SK-N-SH (cell line): ENCODE results near the gene TP73. TPM values are rescaled to one million over a fixed set of nuclear protein-coding genes. Genes with fewer than 3 reads are reported as not detected.
A peak's percentile ranks its signal among the peaks of the same experiment; 100 is the strongest.

Experiments used
- CTCF ChIA-PET: fragments of 300-600, 350-600 bp; formaldehyde crosslinking; extraction: SDS; loops from one replicate; lab custom pipeline; 2021; lab: Yijun Ruan, JAX
- POLR2A ChIA-PET: fragments of 350-600 bp; sonication (Branson Sonifier 250); formaldehyde crosslinking; extraction: SDS; loops from one replicate; lab custom pipeline; 2020; ENCODE audit warnings: antibody characterized with exemption, inconsistent platforms; lab: Yijun Ruan, JAX
- DNase-seq: peaks from one replicate; pipeline ENCODE4 v3.0.0; 2012
- H2AFZ ChIP-seq: fragments of 200-600 bp; sonication (generic); 2 replicates; pipeline ENCODE4 v1.8.1; 2016; ENCODE audit warnings: antibody characterized with exemption, mild to moderate bottlenecking, low read depth
- H3F3A ChIP-seq: fragments of 200-600 bp; sonication (generic); replicated peaks from 2 replicates; pipeline ENCODE3; 2016; ENCODE audit warnings: antibody characterized with exemption, mild to moderate bottlenecking; ENCODE audit not compliant: insufficient read depth
- H3K27ac ChIP-seq, 2 experiments: fragments of 200-500 bp in 1 of 2; fragments of 200-600 bp in 1 of 2; sonication (Bioruptor generic) in 1 of 2; sonication (generic), shearing (Covaris generic) in 1 of 2; 2 replicates each; pipeline versions ENCODE4 v1.5.1 to v1.6.1; 2014 to 2016; ENCODE audit warnings: low read depth in 2 of 2, inconsistent platforms in 1 of 2, low read length in 1 of 2, mild to moderate bottlenecking in 1 of 2, mixed read lengths in 1 of 2
- H3K27me3 ChIP-seq: fragments of 200-600 bp; sonication (generic), shearing (Covaris generic); 2 replicates; pipeline ENCODE4 v1.6.1; 2016; ENCODE audit warnings: mixed run types; ENCODE audit not compliant: insufficient read depth
- H3K36me3 ChIP-seq, 2 experiments: fragments of 200-500 bp in 1 of 2; fragments of 200-600 bp in 1 of 2; sonication (Bioruptor generic) in 1 of 2; sonication (generic) in 1 of 2; replicated peaks in 1 of 2; 2 replicates each; pipeline versions ENCODE3 to v1.5.1; 2014 to 2016; ENCODE audit warnings: low read length in 1 of 2, mild to moderate bottlenecking in 1 of 2; ENCODE audit not compliant: insufficient read depth in 2 of 2, control insufficient read depth in 1 of 2
- H3K4me1 ChIP-seq, 2 experiments: fragments of 200-500 bp in 1 of 2; fragments of 200-600 bp in 1 of 2; sonication (Bioruptor generic) in 1 of 2; sonication (generic), shearing (Covaris generic) in 1 of 2; 2 replicates each; pipeline versions ENCODE4 v1.5.1 to v1.6.1; 2014 to 2016; ENCODE audit warnings: low read depth in 1 of 2, low read length in 1 of 2, mixed run types in 1 of 2; ENCODE audit not compliant: insufficient read depth in 2 of 2, control insufficient read depth in 1 of 2
- H3K4me2 ChIP-seq: fragments of 200-600 bp; sonication (generic), shearing (Covaris generic); 2 replicates; pipeline ENCODE4 v1.6.1; 2017; ENCODE audit warnings: mixed run types
- H3K4me3 ChIP-seq, 2 experiments: fragments of 200-500 bp in 1 of 2; fragments of 200-600 bp in 1 of 2; sonication (Bioruptor generic) in 1 of 2; sonication (generic), shearing (Covaris generic) in 1 of 2; 2 replicates each; pipeline versions ENCODE4 v1.5.1 to v1.8.1; 2014 to 2016; ENCODE audit warnings: low read depth in 2 of 2, inconsistent platforms in 1 of 2, low read length in 1 of 2, mild to moderate bottlenecking in 1 of 2, mixed read lengths in 1 of 2, moderate library complexity in 1 of 2
- H3K79me2 ChIP-seq: fragments of 200-600 bp; sonication (generic); 2 replicates; pipeline ENCODE4 v1.8.1; 2017; ENCODE audit warnings: mild to moderate bottlenecking; ENCODE audit not compliant: insufficient read depth
- H3K9ac ChIP-seq: fragments of 200-600 bp; sonication (generic); 2 replicates; pipeline ENCODE4 v1.6.1; 2017; ENCODE audit warnings: mixed run types
- H3K9me2 ChIP-seq: fragments of 200-600 bp; sonication (generic); 2 replicates; pipeline ENCODE4 v1.6.1; 2017; ENCODE audit warnings: mixed run types
- H3K9me3 ChIP-seq: fragments of 200-600 bp; sonication (generic); 2 replicates; pipeline ENCODE4 v1.6.1; 2017; ENCODE audit warnings: mixed run types, mild to moderate bottlenecking, moderate library complexity
- H4K20me1 ChIP-seq: fragments of 200-600 bp; sonication (generic); 2 replicates; pipeline ENCODE4 v1.6.1; 2017; ENCODE audit warnings: mild to moderate bottlenecking, mixed run types; ENCODE audit not compliant: insufficient read depth
- CHD2 ChIP-seq: fragments of 150-350 bp; IDR thresholded peaks from 2 replicates; pipeline ENCODE4 v1.6.1; 2018; ENCODE audit warnings: low read length; ENCODE audit not compliant: partially characterized antibody
- EZH2phosphoT487 ChIP-seq: fragments of 200-600 bp; sonication (generic); IDR thresholded peaks from 2 replicates; pipeline ENCODE4 v1.6.1; 2017; ENCODE audit warnings: low read depth, mixed run types, mild to moderate bottlenecking, antibody characterized with exemption, moderate library complexity, borderline replicate concordance
- FOXJ3 ChIP-seq: sonication (generic); formaldehyde crosslinking; IDR thresholded peaks from 2 replicates; pipeline ENCODE4 v1.5.1; 2020; ENCODE audit warnings: mild to moderate bottlenecking, missing genetic modification reagents
- FOXM1 ChIP-seq: IDR thresholded peaks from 2 replicates; pipeline ENCODE4 v1.4.0; 2012; ENCODE audit warnings: low read depth, mild to moderate bottlenecking
- GABPA ChIP-seq: IDR thresholded peaks from 2 replicates; pipeline ENCODE4 v1.4.0; 2012; ENCODE audit warnings: low read depth, mild to moderate bottlenecking
- JUND ChIP-seq: IDR thresholded peaks from 2 replicates; pipeline ENCODE4 v1.4.0; 2012
- MAX ChIP-seq: IDR thresholded peaks from 2 replicates; pipeline ENCODE4 v1.4.0; 2012; ENCODE audit warnings: low read depth
- MEF2A ChIP-seq: IDR thresholded peaks from 2 replicates; pipeline ENCODE4 v1.4.0; 2012; ENCODE audit warnings: low read depth, borderline replicate concordance
- NFIC ChIP-seq: IDR thresholded peaks from 2 replicates; pipeline ENCODE4 v1.4.0; 2012; ENCODE audit warnings: borderline replicate concordance
- POLR2AphosphoS5 ChIP-seq: IDR thresholded peaks from 2 replicates; pipeline ENCODE4 v1.6.1; 2012; ENCODE audit warnings: low read depth, low read length
- RAD21 ChIP-seq: IDR thresholded peaks from 2 replicates; pipeline ENCODE4 v1.6.1; 2012; ENCODE audit warnings: mild to moderate bottlenecking, low read length
- RCOR1 ChIP-seq: fragments of 150-350 bp; IDR thresholded peaks from 2 replicates; pipeline ENCODE4 v1.6.1; 2017; ENCODE audit warnings: antibody characterized with exemption, low read length
- REST ChIP-seq: IDR thresholded peaks from 2 replicates; pipeline ENCODE4 v1.6.1; 2012; ENCODE audit warnings: mild to moderate bottlenecking, low read depth, low read length, moderate library complexity
- RFX5 ChIP-seq: IDR thresholded peaks from 2 replicates; pipeline ENCODE4 v1.6.1; 2012; ENCODE audit warnings: mild to moderate bottlenecking, improper control_type of control experiment, low read length
- SMC3 ChIP-seq: IDR thresholded peaks from 2 replicates; pipeline ENCODE4 v1.6.1; 2012; ENCODE audit warnings: low read depth, low read length, improper control_type of control experiment
- TAF1 ChIP-seq: IDR thresholded peaks from 2 replicates; pipeline ENCODE4 v1.6.1; 2012; ENCODE audit warnings: low read depth, mild to moderate bottlenecking, low read length, moderate library complexity, borderline replicate concordance
- TEAD4 ChIP-seq: IDR thresholded peaks from 2 replicates; pipeline ENCODE4 v1.4.0; 2012; ENCODE audit warnings: mild to moderate bottlenecking, borderline replicate concordance; ENCODE audit not compliant: insufficient read depth
- USF1 ChIP-seq: IDR thresholded peaks from 2 replicates; pipeline ENCODE4 v1.4.0; 2012; ENCODE audit warnings: low read depth, borderline replicate concordance
- YY1 ChIP-seq: IDR thresholded peaks from 2 replicates; pipeline ENCODE4 v1.4.0; 2012; ENCODE audit warnings: low read depth, mild to moderate bottlenecking
- ZBTB33 ChIP-seq: IDR thresholded peaks from 2 replicates; pipeline ENCODE4 v1.4.0; 2012; ENCODE audit warnings: low read depth, borderline replicate concordance
- WGBS: methylation state at CpG from one replicate; pipeline ENCODE4 v1.1.6; 2017; ENCODE audit warnings: low lambda C conversion rate; 5-methylcytosine and 5-hydroxymethylcytosine counted together
- polyA plus RNA-seq, 3 experiments: library from polyadenylated mRNA; depleted of rRNA; stranded (reverse); fragments of >200 nt; gene quantifications; 2 replicates each; pipeline ENCODE4 v1.2.3, GENCODE V29; 2012

TP73 gene
- polyA plus RNA-seq, 1 of the 3 experiments (the other 2 are of a cell fraction) = 0.64 TPM

- Histone ChIP-seq H3K4me2 (no peak overlapping the region), H3K27ac (peak overlapping the region in 1 of 2 experiments; percentile 6; a peak in 1 of 4 replicates), H3K36me3 (peaks cover 9 to 71% of the 10 kb centered on the region in 2 experiments), H3K27me3 (no peaks in the 10 kb centered on the region), H2AFZ (no peak overlapping the region)
- WGBS = 81% methylated on average over 6 of the region's 11 CpGs
- POLR2A ChIA-PET = no interaction called here
- no peak for DNase-seq
- TF ChIP-seq TEAD4 (no peak), JUND (no peak), SMC3 (no peak), YY1 (no peak), FOXJ3 (CRISPR knock-in tag) (no peak)
- TF ChIP-seq, all 33 proteins: peak for 0
- no peaks in the 10 kb centered on the region for H3K9me3 ChIP-seq
- no peaks in the 10 kb centered on the region for H3K9me2 ChIP-seq
- no peaks in the 10 kb centered on the region for H4K20me1 ChIP-seq
- peaks cover 3% of the 10 kb centered on the region for H3F3A ChIP-seq
- H3K4me3 ChIP-seq = no peak overlapping the region
- H3K9ac ChIP-seq = no peak overlapping the region
- H3K79me2 ChIP-seq = peaks cover 12% of the 10 kb centered on the region
- CTCF ChIA-PET = interaction anchor here (0.8 to 5.2 kb wide), 10 partner anchors 10 to 177 kb away, joined by 3 to 32 read pairs (median 7); partner anchors contain the start of gene WRAP73
- H3K4me1 ChIP-seq = peaks cover 0 to 25% of the 10 kb centered on the region in 2 experiments; a peak in 2 of 4 replicates
These were observed 22.1 kb upstream of the TP73 start for GRCh38 chr1:3630161-3630611.

- ChIA-PET POLR2A (no interaction called here), CTCF (interaction anchor here (0.8 to 5.2 kb wide), 9 partner anchors 11 to 178 kb away, joined by 3 to 32 read pairs (median 9); partner anchors contain the start of gene WRAP73)
- Histone ChIP-seq H3K9me3 (no peaks in the 10 kb centered on the region), H3K27me3 (no peaks in the 10 kb centered on the region), H4K20me1 (no peaks in the 10 kb centered on the region), H3K4me1 (peaks cover 0 to 20% of the 10 kb centered on the region in 2 experiments; a peak in 2 of 4 replicates), H3K79me2 (peaks cover 6% of the 10 kb centered on the region), H3K36me3 (peaks cover 8 to 75% of the 10 kb centered on the region in 2 experiments), H3K9ac (no peak overlapping the region), H3K4me3 (no peak overlapping the region), H3K9me2 (no peaks in the 10 kb centered on the region), H3F3A (peaks cover under 1% of the 10 kb centered on the region), H2AFZ (no peak overlapping the region), H3K4me2 (no peak overlapping the region), H3K27ac (no peak overlapping the region; a peak in 1 of 4 replicates)
- WGBS = 90% methylated on average over 4 of the region's 9 CpGs
- no peak for DNase-seq
- TF ChIP-seq CHD2 = no peak
- no peak for TF ChIP-seq REST
- no peak for TF ChIP-seq RAD21
- no peak for TF ChIP-seq NFIC
- no peak for TF ChIP-seq USF1
- TF ChIP-seq EZH2phosphoT487 = no peak
- no peak for TF ChIP-seq GABPA
- TF ChIP-seq TAF1 = no peak
- no peak for TF ChIP-seq SMC3
- no peak for TF ChIP-seq JUND
- no peak for TF ChIP-seq MEF2A
- no peak for TF ChIP-seq MAX
- no peak for TF ChIP-seq ZBTB33
- TF ChIP-seq RFX5 = no peak
- no peak for TF ChIP-seq FOXM1
- no peak for TF ChIP-seq POLR2AphosphoS5
- no peak for TF ChIP-seq RCOR1
- TF ChIP-seq FOXJ3 (CRISPR knock-in tag) = no peak
These were observed 21.4 kb upstream of the TP73 start for GRCh38 chr1:3630914-3631313.
